HCT116 (cell line): ENCODE results near the gene AADACL4. TPM values are rescaled to one million over a fixed set of nuclear protein-coding genes. Genes with fewer than 3 reads are reported as not detected.
"Not testable (repeated sequence)": the region's sequence is repeated elsewhere in the genome, so short reads cannot be mapped to it uniquely, and the experiment has no call there.

Source experiments
- ATAC-seq: fragments of 200-7000 bp; cut with Tn5 transposase; 2 replicates; pipeline ENCODE4 v1.9.1; 2020; ENCODE audit warnings: mild to moderate bottlenecking, moderate library complexity
- BruUV-seq: library from RNA; stranded (reverse); fragments of 400-500 nt; replicated peaks from 2 replicates; lab custom pipeline; 2021; lab: Mats Ljungman, UMichigan
- CTCF ChIA-PET: fragments of 300-600 bp; sonication (Branson Sonifier 250); formaldehyde crosslinking; loops from one replicate; lab custom pipeline; 2021; ENCODE audit warnings: antibody characterized with exemption; lab: Charles Lee
- POLR2A ChIA-PET: fragments of 300-600, 350-600 bp; sonication (Branson Sonifier 250); formaldehyde crosslinking; loops from one replicate; lab custom pipeline; 2021; ENCODE audit warnings: antibody characterized with exemption; lab: Charles Lee
- RAD21 ChIA-PET, 2 experiments: fragments of 300-600 bp; sonication (Branson Sonifier 250); formaldehyde crosslinking; loops; one replicate each; lab custom pipeline; 2023; ENCODE audit warnings: low total read pairs in 2 of 2; ENCODE audit not compliant: uncharacterized antibody in 2 of 2, unreplicated experiment in 2 of 2, low non-redundant PET in 1 of 2; lab: Charles Lee
- DNase-seq: peaks from one replicate; pipeline ENCODE4 v3.0.0-alpha.2; 2010; ENCODE audit warnings: low read depth, low spot score
- H2AFZ ChIP-seq: fragments of 200-600 bp; shearing (Covaris generic), sonication (generic); 2 replicates; pipeline ENCODE4 v1.6.1; 2017; ENCODE audit warnings: low read depth, mixed run types, mixed read lengths, antibody characterized with exemption, low read length; ENCODE audit not compliant: poor library complexity, severe bottlenecking
- H3K27ac ChIP-seq: 2 replicates; pipeline ENCODE4 v1.5.1; 2012; ENCODE audit warnings: low read depth, low read length
- H3K27me3 ChIP-seq: fragments of 200-600 bp; sonication (generic); 2 replicates; pipeline ENCODE4 v1.6.1; 2016; ENCODE audit warnings: mixed run types, low read length, mixed read lengths; ENCODE audit not compliant: insufficient read depth
- H3K36me3 ChIP-seq, 2 experiments: fragments of 200-500 bp in 1 of 2; fragments of 200-600 bp in 1 of 2; sonication (Bioruptor generic) in 1 of 2; sonication (generic) in 1 of 2; 2 replicates each; pipeline versions ENCODE4 v1.5.1 to v1.6.1; 2014 to 2016; ENCODE audit warnings: low read length in 2 of 2, inconsistent platforms in 1 of 2, mixed read lengths in 1 of 2, mixed run types in 1 of 2; ENCODE audit not compliant: insufficient read depth in 2 of 2, control insufficient read depth in 1 of 2
- H3K4me1 ChIP-seq, 2 experiments: fragments of 200-600 bp in 1 of 2; sonication (generic) in 1 of 2; 2 replicates each; pipeline versions ENCODE4 v1.5.1 to v1.6.1; 2012 to 2017; ENCODE audit warnings: low read length in 2 of 2, inconsistent platforms in 1 of 2, mild to moderate bottlenecking in 1 of 2, mixed read lengths in 1 of 2, mixed run types in 1 of 2, moderate library complexity in 1 of 2; ENCODE audit not compliant: insufficient read depth in 2 of 2, control insufficient read depth in 1 of 2
- H3K4me2 ChIP-seq: fragments of 200-600 bp; sonication (generic); 2 replicates; pipeline ENCODE4 v1.6.1; 2017; ENCODE audit warnings: mixed run types, low read length, mixed read lengths
- H3K4me3 ChIP-seq, 2 experiments: fragments of 200-600 bp in 1 of 2; sonication (generic) in 1 of 2; replicated peaks in 1 of 2; 2 replicates each; pipeline ENCODE4 v1.5.1; 2011 to 2016; ENCODE audit warnings: low read length in 2 of 2, control low read depth in 1 of 2, low read depth in 1 of 2, mild to moderate bottlenecking in 1 of 2, mixed read lengths in 1 of 2, mixed run types in 1 of 2
- H3K79me2 ChIP-seq: fragments of 200-600 bp; sonication (generic); 2 replicates; pipeline ENCODE4 v1.6.1; 2017; ENCODE audit warnings: mild to moderate bottlenecking, mixed run types, low read length, moderate library complexity, mixed read lengths; ENCODE audit not compliant: insufficient read depth
- H3K9ac ChIP-seq: fragments of 200-600 bp; sonication (generic); 2 replicates; pipeline ENCODE4 v1.6.1; 2016; ENCODE audit warnings: low read length, mixed read lengths
- H3K9me2 ChIP-seq: fragments of 200-600 bp; sonication (generic), shearing (Covaris generic); 2 replicates; pipeline ENCODE4 v1.6.1; 2017; ENCODE audit warnings: mixed run types, mild to moderate bottlenecking, moderate library complexity; ENCODE audit not compliant: insufficient read depth
- H3K9me3 ChIP-seq, 2 experiments: fragments of 200-500 bp in 1 of 2; fragments of 200-600 bp in 1 of 2; sonication (Bioruptor generic) in 1 of 2; sonication (generic) in 1 of 2; 2 replicates each; pipeline ENCODE4 v1.6.1; 2014 to 2017; ENCODE audit warnings: low read length in 2 of 2, mixed read lengths in 2 of 2, inconsistent platforms in 1 of 2, low read depth in 1 of 2, mild to moderate bottlenecking in 1 of 2, mixed run types in 1 of 2, moderate library complexity in 1 of 2; ENCODE audit not compliant: control insufficient read depth in 1 of 2, insufficient read depth in 1 of 2
- H4K20me1 ChIP-seq: fragments of 200-600 bp; sonication (generic), shearing (Covaris generic); 2 replicates; pipeline ENCODE4 v1.6.1; 2017; ENCODE audit warnings: mixed run types, mild to moderate bottlenecking, moderate library complexity; ENCODE audit not compliant: insufficient read depth
- CBX3 ChIP-seq: IDR thresholded peaks from 2 replicates; pipeline ENCODE4 v1.6.1; 2012; ENCODE audit warnings: low read depth
- CEBPB ChIP-seq: IDR thresholded peaks from 2 replicates; pipeline ENCODE4 v1.6.1; 2012; ENCODE audit warnings: low read depth
- EGR1 ChIP-seq: IDR thresholded peaks from 2 replicates; pipeline ENCODE4 v1.6.1; 2012; ENCODE audit warnings: low read depth
- EZH2 ChIP-seq: fragments of 200-600 bp; sonication (generic); IDR thresholded peaks from 2 replicates; pipeline ENCODE4 v1.6.1; 2017; ENCODE audit warnings: antibody characterized with exemption, mixed run types
- POLR2A ChIP-seq: IDR thresholded peaks from 2 replicates; pipeline ENCODE4 v1.7.0; 2011; ENCODE audit warnings: borderline replicate concordance; ENCODE audit not compliant: insufficient read depth, insufficient read length; ENCODE audit errors: extremely low read depth
- RAD21 ChIP-seq: IDR thresholded peaks from 2 replicates; pipeline ENCODE4 v1.6.1; 2012; ENCODE audit warnings: low read depth, mild to moderate bottlenecking
- SIN3A ChIP-seq: IDR thresholded peaks from 2 replicates; pipeline ENCODE4 v1.6.1; 2012; ENCODE audit warnings: low read depth
- SP1 ChIP-seq: IDR thresholded peaks from 2 replicates; pipeline ENCODE4 v1.6.1; 2012; ENCODE audit warnings: low read depth
- TCF7L2 ChIP-seq: IDR thresholded peaks from 2 replicates; pipeline ENCODE4 v1.7.0; 2011; ENCODE audit warnings: borderline replicate concordance, inconsistent platforms; ENCODE audit not compliant: insufficient read depth, insufficient read length; ENCODE audit errors: extremely low read depth
- YY1 ChIP-seq: IDR thresholded peaks from 2 replicates; pipeline ENCODE4 v1.6.1; 2011; ENCODE audit warnings: low read length, low read depth, moderate library complexity, mild to moderate bottlenecking; ENCODE audit not compliant: insufficient replicate concordance; ENCODE audit errors: extremely low read depth
- intact Hi-C: fragments of 100-400 bp; cut with micrococcal nuclease; formaldehyde crosslinking; loops from 2 replicates; pipeline ENCODE4 v1.10.0; 2022
- total RNA-seq: library from RNA; stranded (reverse); gene quantifications from one replicate; pipeline ENCODE4 v1.2.1, GENCODE V29; 2021; ENCODE audit not compliant: unreplicated experiment
- TF ChIP-seq, protein P1 (sequence below): IDR thresholded peaks from 2 replicates; pipeline ENCODE4 v1.6.1; 2012
- TF ChIP-seq, protein P2 (sequence below): IDR thresholded peaks from 2 replicates; pipeline ENCODE4 v1.6.1; 2011; ENCODE audit warnings: mild to moderate bottlenecking, low read length, moderate library complexity; ENCODE audit not compliant: insufficient replicate concordance; ENCODE audit errors: extremely low read depth
- TF ChIP-seq, protein P3 (sequence below): IDR thresholded peaks from 2 replicates; pipeline ENCODE4 v1.6.1; 2012

The AADACL4 gene
- total RNA-seq, 1 experiment from 2014 or later: not detected

DNA sequence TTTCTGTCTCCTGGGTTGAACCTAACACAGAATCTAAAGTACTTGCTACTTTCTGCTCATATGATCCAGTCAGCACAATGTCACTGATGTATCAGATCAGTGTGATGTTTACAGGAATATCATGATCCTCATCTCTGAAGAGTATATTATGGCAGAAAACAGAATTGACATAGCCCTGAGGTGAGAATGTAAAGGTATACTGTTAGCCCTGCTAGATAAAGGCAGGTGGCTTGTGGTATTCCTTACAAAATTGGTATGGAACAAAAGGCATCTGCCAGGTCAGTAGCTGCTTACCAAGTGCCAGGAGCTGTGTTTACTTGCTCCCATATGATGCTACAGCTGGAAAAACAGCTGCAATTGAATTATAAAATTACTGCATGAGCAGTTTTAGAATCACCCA is 30.5 kb downstream of the AADACL4 start:
- H2AFZ ChIP-seq: no peak overlapping the region
- intact Hi-C loops: no loop called here
- H4K20me1 ChIP-seq: no peaks in the 10 kb centered on the region
- no peaks in the 10 kb centered on the region for H3K9me3 ChIP-seq
- no TSS peak for BruUV-seq
- no peaks in the 10 kb centered on the region for H3K36me3 ChIP-seq
- no peak overlapping the region for H3K4me3 ChIP-seq
- H3K79me2 ChIP-seq: no peaks in the 10 kb centered on the region
- no peak overlapping the region for H3K4me2 ChIP-seq
- H3K27me3 ChIP-seq: peaks cover 7% of the 10 kb centered on the region
- RAD21 ChIA-PET: no interaction called here
- H3K9me2 ChIP-seq: no peaks in the 10 kb centered on the region
- CTCF ChIA-PET: no interaction called here
- H3K9ac ChIP-seq: no peak overlapping the region
- DNase-seq (no peak), ATAC-seq (no peak)
- H3K27ac ChIP-seq: no peak overlapping the region
- no peak for TF ChIP-seq RAD21
- no peaks in the 10 kb centered on the region for H3K4me1 ChIP-seq
- POLR2A ChIA-PET: no interaction called here

DNA sequence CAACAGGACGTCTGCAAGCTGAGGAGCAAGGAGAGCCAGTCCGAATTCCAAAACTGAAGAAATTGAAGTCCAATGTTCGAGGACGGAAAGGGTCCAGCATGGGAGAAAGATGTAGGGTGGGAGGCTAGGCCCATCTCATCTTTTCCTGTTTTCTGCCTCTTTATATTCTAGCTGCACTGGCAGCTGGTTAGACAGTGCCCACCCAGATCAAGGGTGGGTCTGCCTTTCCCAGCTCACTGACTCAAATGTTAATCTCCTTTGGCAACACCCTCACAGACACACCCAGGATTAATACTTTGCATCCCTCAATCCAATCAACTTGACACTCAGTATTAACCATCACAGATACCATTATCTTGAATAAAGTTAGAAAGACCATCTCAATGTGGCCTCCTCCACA is 32.2 kb downstream of the AADACL4 start:
- CTCF ChIA-PET, POLR2A ChIA-PET, H3K9me3 ChIP-seq, H3K36me3 ChIP-seq, H3K4me3 ChIP-seq, DNase-seq, H3K27me3 ChIP-seq, H3K79me2 ChIP-seq, ATAC-seq, H3K9ac ChIP-seq, H3K9me2 ChIP-seq, H3K27ac ChIP-seq, H4K20me1 ChIP-seq, H3K4me1 ChIP-seq, RAD21 ChIA-PET, H3K4me2 ChIP-seq, BruUV-seq, H2AFZ ChIP-seq: not testable (repeated sequence)
- intact Hi-C loops: loop anchor here (5.0 kb wide), 1 partner anchor 41 kb away; the partner anchor contains the start of gene AADACL3

DNA sequence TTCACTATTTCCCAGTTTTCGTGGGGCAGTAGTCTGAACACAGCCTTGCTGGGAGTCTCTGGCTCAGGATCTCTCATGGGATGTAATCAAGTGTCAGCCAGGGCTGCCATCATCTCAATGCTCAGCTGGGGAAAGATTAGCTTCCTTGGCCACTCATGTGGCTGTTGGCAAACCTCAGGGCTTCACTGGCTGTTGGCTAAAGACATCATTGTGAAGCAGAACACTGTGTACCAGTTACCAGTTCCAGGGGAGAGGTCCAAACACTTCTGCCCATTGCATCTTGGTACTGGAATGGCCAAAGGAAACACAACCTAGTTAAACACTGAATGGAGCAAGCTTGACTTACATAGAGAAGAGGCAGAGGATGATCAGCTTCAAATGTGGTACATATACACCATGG is 33.7 kb downstream of the AADACL4 start:
- RAD21 ChIA-PET: no interaction called here
- no peak for DNase-seq
- TF ChIP-seq SP1 (no peak), CBX3 (no peak), CEBPB (no peak), YY1 (no peak), TCF7L2 (no peak), SIN3A (no peak), EZH2 (no peak), POLR2A (no peak), EGR1 (no peak)
- TF ChIP-seq, protein P1, sequence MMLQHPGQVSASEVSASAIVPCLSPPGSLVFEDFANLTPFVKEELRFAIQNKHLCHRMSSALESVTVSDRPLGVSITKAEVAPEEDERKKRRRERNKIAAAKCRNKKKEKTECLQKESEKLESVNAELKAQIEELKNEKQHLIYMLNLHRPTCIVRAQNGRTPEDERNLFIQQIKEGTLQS: no peak
- TF ChIP-seq, protein P2, sequence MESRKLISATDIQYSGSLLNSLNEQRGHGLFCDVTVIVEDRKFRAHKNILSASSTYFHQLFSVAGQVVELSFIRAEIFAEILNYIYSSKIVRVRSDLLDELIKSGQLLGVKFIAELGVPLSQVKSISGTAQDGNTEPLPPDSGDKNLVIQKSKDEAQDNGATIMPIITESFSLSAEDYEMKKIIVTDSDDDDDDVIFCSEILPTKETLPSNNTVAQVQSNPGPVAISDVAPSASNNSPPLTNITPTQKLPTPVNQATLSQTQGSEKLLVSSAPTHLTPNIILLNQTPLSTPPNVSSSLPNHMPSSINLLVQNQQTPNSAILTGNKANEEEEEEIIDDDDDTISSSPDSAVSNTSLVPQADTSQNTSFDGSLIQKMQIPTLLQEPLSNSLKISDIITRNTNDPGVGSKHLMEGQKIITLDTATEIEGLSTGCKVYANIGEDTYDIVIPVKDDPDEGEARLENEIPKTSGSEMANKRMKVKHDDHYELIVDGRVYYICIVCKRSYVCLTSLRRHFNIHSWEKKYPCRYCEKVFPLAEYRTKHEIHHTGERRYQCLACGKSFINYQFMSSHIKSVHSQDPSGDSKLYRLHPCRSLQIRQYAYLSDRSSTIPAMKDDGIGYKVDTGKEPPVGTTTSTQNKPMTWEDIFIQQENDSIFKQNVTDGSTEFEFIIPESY: no peak
- TF ChIP-seq, protein P3, sequence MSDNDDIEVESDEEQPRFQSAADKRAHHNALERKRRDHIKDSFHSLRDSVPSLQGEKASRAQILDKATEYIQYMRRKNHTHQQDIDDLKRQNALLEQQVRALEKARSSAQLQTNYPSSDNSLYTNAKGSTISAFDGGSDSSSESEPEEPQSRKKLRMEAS: no peak

More for the DNA sequence above, 33.7 kb downstream of the AADACL4 start:
- no peaks in the 10 kb centered on the region for H3K4me1 ChIP-seq
- H3K27ac ChIP-seq: no peak overlapping the region
- H3K9me3 ChIP-seq: no peaks in the 10 kb centered on the region
- no peaks in the 10 kb centered on the region for H3K9me2 ChIP-seq
- H4K20me1 ChIP-seq: no peaks in the 10 kb centered on the region
- ATAC-seq: no peak
- no peaks in the 10 kb centered on the region for H3K36me3 ChIP-seq
- no TSS peak for BruUV-seq
- no peak overlapping the region for H3K4me3 ChIP-seq
- ChIA-PET POLR2A (no interaction called here), CTCF (no interaction called here)
- peaks cover 7% of the 10 kb centered on the region; the same call in 1 of the 2 replicates for H3K27me3 ChIP-seq
- no peaks in the 10 kb centered on the region for H3K79me2 ChIP-seq
- H3K4me2 ChIP-seq: no peak overlapping the region
- H3K9ac ChIP-seq: no peak overlapping the region
- no peak overlapping the region for H2AFZ ChIP-seq
- intact Hi-C loops: loop anchor here (5.0 kb wide), 1 partner anchor 40 kb away; the partner anchor contains the start of gene AADACL3
